ENCODE data around the gene SEL1L2.
"Not testable (repeated sequence)": the region's sequence is repeated elsewhere in the genome, so short reads cannot be mapped to it uniquely, and the experiment has no call there.

SEL1L2 gene

GRCh38 chr20:14005996-14006395 lies 15.6 kb upstream of the SEL1L2 start:
- no peak for TF ChIP-seq CTCF (IDR thresholded peaks at IDR 0.05; ENCODE audit: low read depth, low read length)
- H3K4me3 ChIP-seq (ENCODE audit: low read depth, low read length), result no peak overlapping the region
- in situ Hi-C loops (cut with HindIII; ENCODE audit: low sequenced_read_pairs), result no loop called here
- DNase-seq (ENCODE audit: low read depth, low spot score), result no peak

- DNase-seq (ENCODE audit: low read depth, low spot score), result no peak
- no peak for TF ChIP-seq CTCF (IDR thresholded peaks at IDR 0.05; ENCODE audit: low read depth, low read length)
- in situ Hi-C loops (cut with HindIII; ENCODE audit: low sequenced_read_pairs), result no loop called here
- H3K4me3 ChIP-seq (ENCODE audit: low read depth, low read length), result no peak overlapping the region
These were observed 10.5 kb upstream of the SEL1L2 start for GRCh38 chr20:14000917-14001316.

- H3K4me3 ChIP-seq (ENCODE audit: low read depth, low read length), result peak overlapping the region; percentile 60
- DNase-seq (ENCODE audit: low read depth, low spot score), result peak; percentile 5
- TF ChIP-seq CTCF (IDR thresholded peaks at IDR 0.05; ENCODE audit: low read depth, low read length), result no peak
- in situ Hi-C loops (cut with HindIII; ENCODE audit: low sequenced_read_pairs), result no loop called here
These were observed 5.9 kb upstream of the SEL1L2 start for GRCh38 chr20:13996265-13996664.

GRCh38 chr20:13995841-13996240 lies 5.4 kb upstream of the SEL1L2 start:
- TF ChIP-seq CTCF (IDR thresholded peaks at IDR 0.05; ENCODE audit: low read depth, low read length), result no peak
- in situ Hi-C loops (cut with HindIII; ENCODE audit: low sequenced_read_pairs), result no loop called here
- peak; percentile 3 for DNase-seq (ENCODE audit: low read depth, low spot score)
- peak overlapping the region; percentile 60 for H3K4me3 ChIP-seq (ENCODE audit: low read depth, low read length)

GRCh38 chr20:13995086-13995665 lies 4.8 kb upstream of the SEL1L2 start, which contains the start of gene MACROD2:
Gene MACROD2 (plus strand): TSS chr20:13995516.
- in situ Hi-C loops (cut with HindIII; ENCODE audit: low sequenced_read_pairs), result no loop called here
- peak; percentile 92 for DNase-seq (ENCODE audit: low read depth, low spot score)
- no peak for TF ChIP-seq CTCF (IDR thresholded peaks at IDR 0.05; ENCODE audit: low read depth, low read length)
- H3K4me3 ChIP-seq (ENCODE audit: low read depth, low read length), result peak within 1 kb of the TSS; percentile 60

GRCh38 chr20:13991955-13992354 lies 1.5 kb upstream of the SEL1L2 start:
- in situ Hi-C loops (cut with HindIII; ENCODE audit: low sequenced_read_pairs); H3K4me3 ChIP-seq (ENCODE audit: low read depth, low read length); DNase-seq (ENCODE audit: low read depth, low spot score): not testable (repeated sequence)

GRCh38 chr20:13991311-13991710 lies 897 bp upstream of the SEL1L2 start:
- no peak for TF ChIP-seq CTCF (IDR thresholded peaks at IDR 0.05; ENCODE audit: low read depth, low read length)
- H3K4me3 ChIP-seq (ENCODE audit: low read depth, low read length), result no peak overlapping the region
- no peak for DNase-seq (ENCODE audit: low read depth, low spot score)
- in situ Hi-C loops (cut with HindIII; ENCODE audit: low sequenced_read_pairs), result no loop called here
